ENCODE data around the gene IER3IP1.
"Not testable (repeated sequence)": the region's sequence is repeated elsewhere in the genome, so short reads cannot be mapped to it uniquely, and the experiment has no call there.

IER3IP1 gene

GRCh38 chr18:47160256-47160655 lies 15.9 kb downstream of the IER3IP1 start:
- DNase-seq (ENCODE audit: low read depth in 2 of 2): no peak

DNA sequence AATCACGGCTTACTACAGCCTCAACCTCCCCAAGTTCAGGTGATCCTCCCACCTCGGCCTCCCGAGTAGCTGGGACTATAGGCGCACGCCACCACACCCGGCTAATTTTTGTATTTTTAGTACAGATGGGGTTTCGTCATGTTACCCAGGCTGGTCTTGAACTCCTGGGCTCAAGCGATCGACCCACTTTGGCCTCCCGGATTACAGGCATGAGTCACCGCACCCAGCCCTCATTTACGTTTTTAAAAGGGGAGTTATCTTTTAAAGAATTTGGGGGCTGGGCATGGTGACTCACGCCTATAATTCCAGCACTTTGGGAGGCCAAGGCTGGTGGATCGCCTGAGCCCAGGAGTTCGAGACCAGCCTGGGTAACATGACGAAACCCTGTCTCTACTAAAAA lies 17.8 kb downstream of the IER3IP1 start:
- not testable (repeated sequence) for DNase-seq (ENCODE audit: low read depth in 2 of 2)

DNA sequence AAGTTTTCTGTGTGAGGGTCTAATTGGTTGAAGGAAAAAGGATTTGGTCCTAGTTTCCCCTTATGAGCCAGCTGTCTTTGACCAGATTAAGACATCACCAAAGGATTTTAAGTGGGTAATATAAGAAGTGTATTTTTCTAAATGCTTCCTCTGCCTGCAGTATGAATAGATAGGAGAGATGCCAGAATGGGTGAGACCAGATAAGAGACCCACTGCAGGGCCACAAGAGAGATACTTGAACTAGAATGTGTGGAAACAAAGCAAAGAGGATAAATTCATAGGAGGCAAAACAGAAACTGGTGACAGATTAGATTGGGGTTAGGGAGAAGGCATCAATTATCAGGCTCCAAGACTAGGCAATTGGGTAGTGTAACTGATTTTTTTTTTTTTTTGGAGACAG lies 24.7 kb downstream of the IER3IP1 start:
- DNase-seq (ENCODE audit: low read depth in 2 of 2): no peak

DNA sequence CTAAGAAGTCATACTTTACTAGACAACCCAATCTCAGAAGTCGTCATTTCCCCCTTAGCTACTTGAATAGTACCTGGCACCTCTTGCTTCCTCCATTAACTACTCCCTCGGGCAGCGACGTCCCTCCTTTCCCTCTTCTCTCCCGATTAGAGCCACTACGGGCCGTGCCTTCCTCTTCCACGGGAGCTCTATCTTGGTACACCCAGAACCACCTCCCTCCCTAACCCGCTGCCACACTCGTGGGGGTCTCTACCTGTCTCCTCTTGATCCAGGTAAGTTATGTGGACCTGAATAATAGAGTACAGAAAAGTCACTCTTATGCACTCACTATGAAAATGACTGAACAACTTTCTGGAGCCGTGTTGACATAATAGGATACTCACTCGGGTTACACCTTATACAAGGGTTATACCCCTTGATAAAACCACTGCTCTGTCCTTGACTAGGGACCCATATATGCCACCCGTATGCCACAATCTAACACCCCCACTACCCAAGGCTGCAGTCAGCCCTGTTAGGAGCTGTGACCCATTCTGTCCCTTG lies 25.3 kb downstream of the IER3IP1 start:
- DNase-seq (ENCODE audit: low read depth in 2 of 2): no peak

- peak; percentile 53 to 57 for DNase-seq (ENCODE audit: low read depth in 2 of 2)
Measured at GRCh38 chr18:47150029-47150823, 25.9 kb downstream of the IER3IP1 start, which contains the start of gene HDHD2. Gene HDHD2 (minus strand): TSS chr18:47150500. CDS start chr18:47136439, 14,061 bp downstream.

DNA sequence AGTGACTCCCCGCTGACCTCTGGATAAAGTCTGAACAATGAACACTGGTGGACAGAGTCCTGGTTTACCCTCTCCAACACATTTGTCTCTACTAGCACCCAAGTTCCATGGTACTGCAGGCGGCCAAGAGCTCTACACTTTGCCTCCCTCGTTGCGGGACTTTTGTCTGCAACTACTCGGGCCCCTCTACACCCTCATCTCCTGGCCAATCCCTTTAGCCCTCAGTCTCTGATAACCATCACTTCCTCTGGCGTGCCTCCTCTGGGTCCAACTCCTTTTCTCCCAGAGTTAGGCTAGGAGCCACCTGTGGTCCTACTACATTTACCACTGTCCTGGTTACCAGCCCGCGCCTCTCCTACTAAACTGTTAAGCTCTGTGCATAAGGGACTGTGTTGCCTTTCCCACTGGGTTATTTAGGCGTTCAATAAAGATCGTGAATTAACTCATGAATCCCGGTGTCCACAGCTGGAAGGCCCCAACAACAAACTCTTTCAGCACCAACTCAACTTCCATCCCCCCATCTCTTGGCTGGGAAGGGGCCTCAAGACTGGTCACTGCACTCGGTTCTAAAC lies 26.6 kb downstream of the IER3IP1 start:
- DNase-seq (ENCODE audit: low read depth in 2 of 2): no peak

DNA sequence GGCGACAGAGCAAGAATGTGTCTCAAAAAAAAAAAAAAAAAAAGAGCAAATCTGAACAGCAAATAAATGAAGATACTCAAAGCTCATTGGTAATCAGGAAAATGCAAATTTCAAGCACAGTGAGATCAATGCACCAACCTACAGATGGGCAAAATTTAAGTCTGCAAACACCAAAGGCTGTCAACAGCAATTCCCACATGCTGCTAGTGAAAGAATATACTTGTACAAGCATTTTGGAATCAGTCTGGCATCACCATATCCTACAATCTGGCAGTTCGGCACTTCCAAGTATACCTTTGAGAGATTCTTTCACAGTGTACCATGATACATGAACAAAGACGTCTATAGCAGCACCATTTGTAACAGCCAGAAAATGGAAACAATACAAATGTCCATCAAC lies 30.0 kb downstream of the IER3IP1 start:
- DNase-seq (ENCODE audit: low read depth in 2 of 2): no peak

GRCh38 chr18:47143899-47144485 lies 32.2 kb downstream of the IER3IP1 start:
- no peak for DNase-seq (ENCODE audit: low read depth in 2 of 2)

- no peak for DNase-seq (ENCODE audit: low read depth in 2 of 2)
Measured at GRCh38 chr18:47143153-47143552, 33.0 kb downstream of the IER3IP1 start.

DNA sequence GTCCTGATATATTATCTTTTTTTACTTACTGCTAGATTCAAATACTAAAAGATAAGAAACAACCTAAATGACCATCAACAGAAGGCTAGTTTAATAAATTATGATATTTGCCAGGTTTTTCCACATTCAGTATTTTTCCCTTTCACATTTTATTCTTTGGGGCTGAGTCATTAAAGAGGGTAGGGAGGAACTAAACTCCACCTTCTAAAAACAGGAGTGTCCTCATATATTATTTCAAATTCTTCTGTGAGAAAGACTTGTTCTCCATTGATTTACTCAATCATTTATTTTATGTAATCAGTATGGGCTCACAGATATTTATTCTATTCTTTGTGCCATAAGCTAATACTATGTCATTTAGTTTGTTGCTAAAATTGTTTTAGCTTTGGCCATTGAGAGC lies 34.9 kb downstream of the IER3IP1 start:
- DNase-seq (ENCODE audit: low read depth in 2 of 2): no peak

DNA sequence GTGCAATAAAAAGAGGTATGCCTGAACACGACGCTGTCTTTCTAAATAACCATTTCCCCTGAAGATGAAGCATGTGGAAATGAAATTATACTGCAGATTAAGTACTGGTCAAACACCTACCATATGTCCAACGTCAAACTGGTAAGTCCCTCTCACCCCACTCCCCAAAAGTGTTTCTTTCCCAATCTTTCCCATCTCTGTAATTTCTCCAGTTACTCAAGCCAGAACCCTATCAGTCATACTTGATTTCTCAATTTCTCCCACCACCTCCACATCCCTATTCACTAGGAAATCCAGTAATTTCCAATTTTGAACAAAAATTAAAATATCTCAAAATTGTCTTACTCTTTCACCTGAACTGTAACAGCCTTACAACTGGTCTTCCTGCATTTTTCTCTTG lies 55.0 kb downstream of the IER3IP1 start:
- no peak for DNase-seq (ENCODE audit: low read depth in 2 of 2)

GRCh38 chr18:47120428-47120827 lies 55.7 kb downstream of the IER3IP1 start:
- DNase-seq (ENCODE audit: low read depth in 2 of 2): no peak

GRCh38 chr18:47118981-47119380 lies 57.2 kb downstream of the IER3IP1 start:
- no peak for DNase-seq (ENCODE audit: low read depth in 2 of 2)

DNA sequence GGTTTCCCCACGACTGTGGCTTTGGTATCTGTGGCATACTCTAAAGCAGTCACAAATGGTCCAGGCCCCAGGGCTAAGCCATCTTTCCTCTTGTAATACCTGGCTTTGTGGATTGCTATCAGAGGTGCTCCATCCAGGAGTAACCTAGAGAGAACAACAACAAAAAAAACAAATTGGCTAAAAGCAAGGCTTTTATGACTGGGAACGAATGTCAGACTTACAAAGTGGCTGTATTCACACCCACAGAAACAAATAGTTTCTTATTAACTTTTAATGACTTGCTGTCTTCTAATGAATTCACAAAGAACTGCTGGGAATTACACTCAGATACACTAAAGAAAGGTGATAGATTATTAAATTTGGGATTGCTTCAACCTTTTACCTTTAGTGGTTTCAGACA lies 61.0 kb downstream of the IER3IP1 start:
- DNase-seq (ENCODE audit: low read depth in 2 of 2): no peak

GRCh38 chr18:47113796-47114540 lies 62.2 kb downstream of the IER3IP1 start:
- no peak for DNase-seq (ENCODE audit: low read depth in 2 of 2)

DNA sequence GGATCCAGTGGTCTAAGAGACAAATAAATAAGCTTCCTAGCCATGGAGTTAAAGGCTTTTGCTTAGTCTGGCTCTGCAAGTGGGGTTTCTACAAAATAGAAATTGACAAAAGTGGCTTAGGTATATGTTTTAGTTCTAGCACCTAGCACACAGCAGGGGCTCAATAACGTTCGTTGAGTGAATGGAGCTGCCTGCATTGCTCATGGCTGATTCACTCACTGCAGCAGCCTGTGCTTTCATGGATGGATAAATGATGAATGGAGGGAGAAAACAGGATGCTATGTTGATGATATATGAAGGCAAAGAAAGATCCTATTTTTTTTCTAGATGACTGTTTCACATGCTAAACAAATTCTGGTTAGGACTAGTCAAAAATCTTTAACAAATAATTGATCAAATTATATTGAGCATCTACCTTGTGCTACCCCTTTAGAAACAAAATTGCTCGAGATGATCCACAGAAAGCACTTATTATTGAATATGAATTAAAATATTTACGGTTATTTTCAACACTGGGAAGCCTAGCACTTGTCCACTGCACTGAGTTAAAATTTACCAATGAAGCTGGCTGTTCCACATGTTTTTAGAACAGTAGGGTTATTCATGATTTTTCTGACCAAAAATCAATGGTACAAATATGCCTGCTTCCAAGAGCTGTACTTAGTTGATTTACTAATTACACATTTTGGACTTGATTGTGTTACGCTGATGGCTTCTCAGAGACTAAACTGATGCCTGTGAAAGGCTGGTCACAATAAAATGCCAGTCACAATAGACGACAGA lies 65.5 kb downstream of the IER3IP1 start:
- DNase-seq (ENCODE audit: low read depth in 2 of 2): no peak

DNA sequence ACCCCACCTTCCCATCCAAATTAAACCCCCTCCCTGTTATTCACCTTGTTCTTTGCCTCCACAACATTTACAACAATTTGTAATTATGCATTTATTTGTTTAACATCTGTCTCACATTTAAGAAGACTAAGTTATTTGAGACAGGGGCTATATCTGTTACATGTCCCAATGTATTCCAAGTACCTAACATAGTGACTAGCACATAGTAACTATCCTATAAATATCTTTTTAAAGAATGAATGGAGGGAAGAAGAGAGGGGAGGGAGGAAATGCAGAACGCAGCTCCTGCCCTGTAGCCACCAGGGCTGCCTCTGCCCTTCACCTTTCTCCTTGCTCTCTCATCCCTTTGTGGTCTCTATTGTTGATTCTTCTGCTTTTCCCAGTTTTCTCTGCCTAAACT lies 66.4 kb downstream of the IER3IP1 start:
- DNase-seq (ENCODE audit: low read depth in 2 of 2): no peak

DNA sequence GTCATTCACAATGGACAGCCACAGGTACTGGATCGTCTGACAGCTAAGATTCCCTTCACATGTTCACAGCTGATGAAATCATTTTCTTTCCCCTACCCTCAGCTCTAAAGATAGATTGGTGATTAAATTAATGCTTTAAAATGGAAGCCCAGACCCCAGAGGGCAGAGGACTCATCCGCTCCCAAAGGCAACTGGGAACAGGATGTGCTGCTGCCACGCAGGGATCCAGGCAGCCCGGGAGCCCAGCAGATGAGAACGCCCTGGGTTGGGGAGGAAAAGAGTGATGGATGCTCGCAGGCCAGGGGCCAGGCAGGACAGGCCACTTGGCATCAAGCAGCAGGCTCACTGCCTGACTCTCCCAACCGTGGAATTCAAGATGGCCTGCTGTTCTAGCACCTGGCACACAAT lies 67.2 kb downstream of the IER3IP1 start:
- DNase-seq (ENCODE audit: low read depth in 2 of 2): no peak

- no peak for DNase-seq (ENCODE audit: low read depth in 2 of 2)
Measured at GRCh38 chr18:47108373-47108772, 67.8 kb downstream of the IER3IP1 start.

Measured in stimulated activated CD8-positive, alpha-beta memory T cell treated with anti-CD3 and anti-CD28 coated beads, Interleukin-7, amount 100 ng/mL, for 1 hour (primary cell).